Germinal center (tissue), 1 donor: ENCODE results near the gene KANK2.
A peak's percentile ranks its signal among the peaks of the same experiment; 100 is the strongest.

ENCODE experiments used
- DNase-seq: peaks from one replicate; pipeline ENCODE4 v3.0.0; 2012; ENCODE audit warnings: mixed read lengths, low spot score

The KANK2 gene

DNA sequence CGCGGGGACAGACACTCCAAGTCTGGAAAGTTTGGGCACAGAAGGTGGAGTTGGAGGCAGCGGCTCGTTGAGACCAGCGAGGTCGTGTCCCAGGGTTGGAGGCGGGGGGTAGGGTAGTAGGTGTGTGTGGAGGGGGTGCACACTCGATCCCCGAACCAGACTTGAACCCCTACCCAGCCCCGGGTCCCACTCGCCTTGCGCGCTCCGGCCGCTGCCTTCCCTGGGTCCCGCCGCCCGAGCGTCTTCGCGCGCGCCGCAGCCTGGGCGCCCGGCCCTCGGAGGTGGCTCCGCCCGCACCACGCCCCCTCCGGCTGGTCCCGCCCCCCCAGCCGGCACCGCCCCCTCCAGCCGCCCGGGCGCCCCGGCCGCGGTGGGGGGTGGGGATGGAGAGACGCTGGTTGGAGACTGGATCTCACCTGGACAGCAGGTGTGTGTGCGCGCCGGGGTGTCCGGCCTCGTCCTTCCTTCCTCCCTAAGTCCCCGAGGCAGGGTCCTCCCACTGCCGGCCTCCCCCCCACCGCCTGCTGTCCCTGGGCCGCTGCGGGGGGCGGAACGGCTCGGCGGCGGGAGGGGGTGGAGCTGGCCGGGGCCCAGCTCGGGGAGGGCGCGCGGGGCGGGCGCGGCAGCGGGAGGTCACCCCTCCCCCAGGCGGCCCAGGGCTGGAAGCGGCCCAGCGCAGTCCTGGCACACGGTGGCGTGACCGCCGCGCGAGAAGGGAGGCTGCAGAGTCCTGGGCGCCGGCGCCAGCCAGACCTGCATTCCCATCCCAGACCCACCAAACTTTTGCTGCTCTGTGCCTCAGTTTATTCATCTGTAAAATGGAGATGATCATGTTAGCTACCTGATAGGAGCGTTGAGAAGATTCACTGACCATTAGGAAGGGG, at the start of gene KANK2:
Gene KANK2, minus strand, starts transcription at position 255 of the 884 bp plus-strand sequence. CDS start 3,034 bp downstream, outside the sequence.
- peak; percentile 97 for DNase-seq

DNA sequence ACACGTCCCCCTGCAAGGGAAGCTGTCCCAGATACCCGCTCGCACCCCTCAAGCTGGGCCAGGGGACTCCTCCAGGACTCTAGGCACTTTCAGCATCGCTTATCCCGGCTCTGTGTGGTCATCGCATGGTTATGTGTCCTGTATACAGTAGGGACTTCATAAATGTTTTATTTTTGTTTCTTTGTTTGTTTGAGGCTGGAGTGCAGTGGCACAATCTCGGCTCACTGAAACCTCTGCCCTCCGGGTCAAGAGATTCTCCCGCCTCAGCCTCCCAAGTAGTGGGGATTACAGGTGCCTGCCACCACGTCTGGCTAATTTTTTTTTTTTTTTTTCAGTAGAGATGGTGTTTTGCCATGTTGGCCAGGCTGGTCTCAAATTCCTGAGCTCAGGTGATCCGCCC, 49.6 kb upstream of the KANK2 start:
- no peak for DNase-seq

DNA sequence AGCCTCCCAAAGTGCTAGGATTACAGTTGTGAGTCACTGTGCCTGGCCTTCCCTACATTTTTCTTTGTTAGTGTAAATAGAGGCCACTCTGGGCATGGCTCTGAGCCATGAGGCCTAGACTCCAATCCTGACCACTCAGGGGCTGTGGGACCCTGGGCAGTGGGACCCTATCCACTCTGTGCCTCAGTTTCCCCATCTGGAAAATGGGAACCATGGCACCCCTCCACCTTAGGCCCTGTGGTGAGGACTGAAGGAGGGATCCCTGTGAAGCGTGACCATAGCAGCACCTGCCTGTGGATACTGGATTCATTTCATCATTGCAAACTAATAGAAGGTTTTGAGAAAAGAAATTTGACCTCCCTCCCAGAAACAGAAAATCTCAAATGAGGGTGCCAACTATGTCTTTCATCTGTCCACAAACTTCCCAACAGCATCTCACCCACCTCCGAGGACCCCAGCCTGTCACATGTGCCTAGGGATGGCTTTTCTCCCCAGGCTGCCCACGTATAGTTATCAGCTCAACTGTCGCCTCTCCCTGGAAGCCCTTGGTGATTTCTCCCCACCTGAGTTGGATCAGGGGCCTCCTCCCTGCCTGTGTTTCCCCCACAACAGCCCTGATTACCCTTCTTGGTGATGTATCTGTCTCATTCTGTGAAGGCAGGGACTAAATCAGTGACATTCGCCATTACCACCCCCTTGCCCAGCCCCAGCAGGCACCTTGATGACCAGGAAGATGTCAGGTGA, 47.7 kb upstream of the KANK2 start:
- DNase-seq = no peak

DNA sequence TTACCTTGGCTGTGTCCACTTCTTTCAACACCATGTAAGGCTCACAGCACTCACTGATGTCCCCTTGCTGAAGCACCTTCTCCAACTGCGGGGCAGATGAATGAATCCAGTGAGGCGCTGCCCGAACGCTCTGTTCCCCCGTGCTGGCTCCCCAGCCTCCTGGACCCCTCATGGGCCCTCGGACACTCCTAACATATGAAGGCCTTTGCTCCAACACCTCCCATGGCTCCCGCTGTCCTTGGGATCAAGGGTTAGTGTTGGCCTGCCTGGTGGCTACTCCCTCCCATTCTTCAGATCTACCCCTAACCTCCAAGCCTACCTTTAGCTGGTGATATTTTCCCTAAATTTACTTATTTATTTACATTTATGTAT, 46.4 kb upstream of the KANK2 start:
- DNase-seq = no peak

DNA sequence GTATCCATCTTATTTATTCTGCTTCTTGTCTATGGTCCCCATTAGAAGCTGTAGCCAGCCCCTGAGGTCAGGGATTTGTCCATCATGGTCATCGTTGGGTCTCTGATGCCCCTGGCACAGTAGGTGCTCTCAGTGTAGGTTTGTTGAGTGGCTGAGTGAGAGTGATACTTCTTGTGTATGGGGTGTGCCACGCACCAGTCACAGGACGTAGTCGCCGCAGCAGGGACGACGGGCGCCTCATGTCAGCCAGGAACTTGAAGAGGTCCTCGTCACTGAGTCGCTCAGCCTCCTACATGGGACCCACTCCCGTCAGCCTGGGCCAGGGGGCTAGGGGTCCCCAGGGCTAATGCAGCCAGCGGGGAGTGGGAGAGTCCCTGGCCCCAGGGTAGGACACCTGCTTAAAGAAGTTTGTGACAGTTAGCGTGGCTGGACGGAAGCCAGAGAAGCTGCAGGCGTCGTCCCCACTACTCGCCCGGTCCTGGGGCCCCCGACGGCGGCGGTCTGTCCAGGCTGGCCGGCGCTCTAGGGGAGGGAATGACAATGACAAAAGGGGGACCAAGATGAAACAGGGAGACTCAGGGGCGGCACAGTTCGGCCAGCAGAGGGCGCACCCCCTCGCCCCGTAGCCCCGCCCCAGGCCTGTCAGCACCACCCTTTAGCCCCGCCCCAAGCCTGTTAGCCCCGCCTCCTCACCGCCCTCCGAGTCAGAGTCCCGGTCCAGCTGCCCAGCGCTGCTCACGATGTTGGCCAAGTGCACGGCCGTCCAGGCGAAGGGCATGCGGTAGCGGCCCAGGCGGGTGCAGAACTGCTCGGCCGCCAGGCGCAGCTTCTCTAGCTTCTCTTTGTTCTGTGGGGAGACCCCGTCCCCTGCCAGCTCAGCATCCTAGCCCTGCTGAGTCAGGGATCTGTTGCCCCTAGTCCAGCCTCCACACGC, 45.8 kb upstream of the KANK2 start:
- peak; percentile 98 for DNase-seq

DNA sequence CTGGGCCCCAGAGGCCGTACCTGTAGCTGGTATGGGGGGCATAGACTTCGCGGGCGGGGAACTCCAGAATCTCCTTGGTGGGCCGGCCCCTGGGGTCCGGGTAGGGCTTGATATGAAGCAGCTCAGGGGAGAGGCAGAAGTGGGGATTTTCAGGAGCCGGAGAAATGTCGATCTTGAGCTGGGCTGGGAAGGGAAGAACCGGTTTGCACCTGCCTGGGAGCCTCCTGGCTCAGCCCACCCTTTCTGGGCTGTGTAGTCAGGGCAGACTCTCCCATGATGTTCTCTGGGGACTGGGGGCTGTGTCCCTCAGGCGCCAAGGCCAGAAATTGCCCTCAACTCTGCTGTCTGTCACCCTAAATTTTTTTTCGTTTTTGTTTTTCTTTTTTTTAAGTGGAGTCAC, 44.7 kb upstream of the KANK2 start:
- no peak for DNase-seq

DNA sequence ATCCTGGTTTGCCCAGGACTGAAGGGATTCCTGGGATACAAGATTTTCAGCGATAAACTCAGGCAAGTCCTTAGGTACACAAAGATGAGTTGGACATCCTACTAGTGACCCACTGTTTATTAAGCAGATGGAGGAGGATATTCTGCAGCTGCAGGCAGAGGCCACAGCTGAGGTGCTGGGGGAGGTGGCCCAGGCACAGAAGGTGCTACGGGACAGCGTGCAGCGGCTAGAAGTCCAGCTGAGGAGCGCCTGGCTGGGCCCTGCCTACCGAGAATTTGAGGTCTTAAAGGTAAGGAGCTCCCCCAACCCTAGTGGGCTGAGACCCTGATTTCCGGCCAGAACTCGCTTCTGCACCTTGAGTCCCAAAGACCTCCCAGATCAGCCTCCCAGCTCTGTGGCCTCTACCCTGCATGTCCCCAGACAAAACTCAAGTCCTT, 42.7 kb upstream of the KANK2 start:
- DNase-seq = no peak

DNA sequence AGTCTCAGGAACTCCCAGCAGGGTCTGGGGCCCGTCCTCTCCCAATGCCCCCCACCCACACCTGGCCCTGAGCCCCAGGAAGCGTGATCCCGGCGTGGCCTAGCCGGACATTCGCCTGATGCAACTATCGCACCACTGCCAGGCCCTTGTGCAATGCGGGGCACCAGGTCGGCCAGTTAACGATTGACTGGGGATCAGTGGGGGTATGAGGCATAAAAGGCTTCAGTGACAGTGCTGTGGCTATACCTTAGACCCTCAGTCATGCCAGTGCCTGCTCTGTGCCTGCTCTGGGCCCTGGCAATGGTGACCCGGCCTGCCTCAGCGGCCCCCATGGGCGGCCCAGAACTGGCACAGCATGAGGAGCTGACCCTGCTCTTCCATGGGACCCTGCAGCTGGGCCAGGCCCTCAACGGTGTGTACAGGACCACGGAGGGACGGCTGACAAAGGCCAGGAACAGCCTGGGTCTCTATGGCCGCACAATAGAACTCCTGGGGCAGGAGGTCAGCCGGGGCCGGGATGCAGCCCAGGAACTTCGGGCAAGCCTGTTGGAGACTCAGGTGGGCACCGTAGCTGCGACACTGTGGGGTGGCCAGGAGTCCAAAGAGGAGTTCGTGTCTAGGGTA, 42.1 kb upstream of the KANK2 start, which contains the start of gene ANGPTL8:
Gene ANGPTL8, plus strand, starts transcription at position 243 of the 624 bp plus-strand sequence. Its CDS starts 19 bp downstream, at position 262.
- no peak for DNase-seq

DNA sequence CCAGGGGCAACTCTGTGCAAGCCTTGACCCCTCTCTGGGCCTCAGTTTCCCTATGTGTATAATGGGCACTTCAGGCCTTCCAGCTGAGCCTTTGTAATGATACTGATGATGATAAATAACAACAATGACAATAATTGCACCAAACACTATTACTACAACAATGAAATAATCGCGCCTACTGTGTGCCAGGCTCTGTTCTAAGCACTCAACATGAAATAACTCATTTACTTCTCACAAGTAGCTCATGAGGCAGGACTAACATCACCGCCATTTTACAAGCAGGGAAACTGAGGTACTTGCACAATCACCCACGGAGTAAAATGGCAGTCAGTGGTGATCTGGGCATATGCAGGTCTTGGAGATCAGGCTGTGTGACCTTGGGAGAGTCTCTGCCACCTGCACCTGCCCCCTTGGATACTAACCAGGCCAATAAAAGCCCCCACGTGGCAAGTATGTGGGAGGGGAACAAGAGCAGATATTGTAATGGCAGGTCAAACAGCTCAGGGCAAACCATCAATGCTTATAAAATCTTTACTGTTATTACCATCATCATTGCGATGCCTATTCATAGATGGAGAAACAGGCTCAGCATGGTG, 41.5 kb upstream of the KANK2 start:
- DNase-seq = no peak

DNA sequence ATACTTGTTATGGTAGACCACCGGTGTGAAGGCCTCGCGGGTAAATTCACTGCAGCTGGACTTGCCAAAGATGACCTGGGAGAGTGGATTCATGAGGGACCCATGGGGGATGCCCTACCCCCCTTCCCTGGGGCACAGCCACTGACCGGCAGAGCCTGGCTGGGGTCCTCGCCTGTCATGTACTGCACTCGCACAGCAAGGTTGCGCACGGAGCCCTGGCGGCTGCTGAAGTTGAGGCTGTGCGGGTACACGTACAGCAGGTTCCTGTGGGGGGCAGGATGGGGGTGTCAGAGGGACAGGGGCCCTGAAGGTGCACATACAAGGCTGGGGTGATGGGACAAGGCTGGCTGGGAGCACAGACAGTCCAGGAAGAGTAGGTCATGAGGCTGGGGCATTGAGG, 40.7 kb upstream of the KANK2 start:
- DNase-seq = no peak

DNA sequence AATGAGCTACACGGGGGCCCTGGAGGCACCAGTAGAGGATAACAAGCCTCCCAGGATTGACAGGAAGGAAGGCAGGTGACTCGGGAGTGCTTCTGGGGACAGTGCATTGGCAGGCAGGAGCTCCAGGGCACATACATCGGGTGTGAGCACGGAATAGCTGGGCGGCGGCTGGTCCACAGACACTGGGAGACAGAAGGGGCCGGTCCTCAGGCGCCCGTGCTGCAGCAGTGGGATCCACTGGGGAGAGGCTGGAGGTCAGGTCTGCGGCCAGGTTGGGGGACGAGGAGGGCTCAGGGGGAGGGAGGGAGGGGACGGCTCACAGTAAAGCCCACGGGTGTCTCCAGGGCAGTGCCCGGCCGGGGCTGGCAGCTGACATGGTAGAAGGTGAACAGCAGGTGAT, 40.0 kb upstream of the KANK2 start:
- no peak for DNase-seq

DNA sequence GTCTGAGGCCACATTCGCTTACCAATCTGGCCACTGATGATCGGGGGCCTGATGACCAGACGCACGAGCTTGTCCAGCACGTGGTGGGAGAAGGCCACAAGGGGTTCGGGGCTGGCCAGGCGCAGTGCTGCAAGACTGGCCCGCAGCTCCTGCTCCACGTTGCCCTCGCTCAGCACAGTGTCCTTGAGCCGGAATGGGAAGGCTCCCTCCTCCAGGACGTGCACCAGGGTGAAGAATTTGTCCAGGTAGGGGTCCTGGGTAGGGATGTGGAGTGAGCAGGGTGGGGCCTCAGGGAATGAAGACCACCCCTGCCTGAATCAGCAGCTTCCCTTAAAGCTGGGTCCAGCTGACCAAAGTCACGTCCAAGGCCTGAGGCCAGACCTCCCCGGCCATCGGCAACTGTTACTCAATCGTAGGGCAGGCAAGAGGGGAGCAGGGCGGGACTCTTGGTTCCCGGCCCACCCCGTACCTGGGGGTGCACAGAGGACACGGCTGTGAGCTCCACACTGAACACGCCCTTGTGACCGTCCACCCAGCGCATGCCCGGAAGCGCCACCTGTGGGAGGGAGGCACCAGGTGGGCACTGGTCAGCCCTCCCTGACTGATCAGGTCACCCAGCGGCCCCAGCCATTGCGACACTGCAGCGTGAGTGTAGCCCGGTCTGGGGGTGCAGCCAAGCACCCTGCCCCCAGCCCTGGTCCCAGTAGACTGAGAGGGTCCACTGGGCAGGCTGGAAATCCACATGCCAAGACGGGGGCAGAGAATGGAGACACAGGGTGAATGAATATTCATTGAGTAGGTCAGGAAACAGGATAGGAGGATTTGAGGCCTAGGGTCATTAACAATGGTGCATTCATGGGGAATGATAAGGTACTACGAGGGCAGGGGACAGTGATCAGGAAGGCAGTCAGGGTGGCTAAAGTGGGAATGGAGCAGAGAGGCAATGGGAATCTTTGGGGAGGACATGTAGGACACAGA, 39.3 kb upstream of the KANK2 start:
- no peak for DNase-seq

DNA sequence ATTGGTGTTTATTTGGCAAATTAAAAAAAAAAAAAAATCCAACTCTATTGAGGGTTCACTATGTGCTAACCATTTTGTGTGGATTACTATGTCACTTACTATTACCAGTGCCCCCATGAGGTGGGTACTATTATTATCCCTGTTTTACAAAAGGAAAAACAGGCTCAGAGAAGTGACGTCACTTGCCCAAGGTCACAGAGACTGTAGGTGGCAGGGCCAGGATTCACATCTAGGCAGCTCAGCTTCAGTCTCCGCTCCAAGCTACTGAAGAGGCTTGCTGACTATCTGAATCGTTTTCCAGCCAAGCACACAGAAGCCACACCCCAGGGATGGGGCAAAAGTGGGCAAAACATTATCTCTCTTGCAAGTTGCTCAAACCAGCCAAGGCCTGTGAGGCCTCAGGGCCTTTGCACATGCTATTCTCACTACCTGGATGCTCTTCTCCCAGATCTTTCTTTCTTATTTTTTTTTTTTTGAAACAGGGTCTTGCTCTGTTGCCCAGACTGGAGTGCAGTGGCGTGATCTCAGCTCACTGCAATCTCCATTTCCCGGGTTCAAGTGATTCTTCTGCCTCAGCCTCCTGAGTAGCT, 37.2 kb upstream of the KANK2 start:
- DNase-seq = no peak

DNA sequence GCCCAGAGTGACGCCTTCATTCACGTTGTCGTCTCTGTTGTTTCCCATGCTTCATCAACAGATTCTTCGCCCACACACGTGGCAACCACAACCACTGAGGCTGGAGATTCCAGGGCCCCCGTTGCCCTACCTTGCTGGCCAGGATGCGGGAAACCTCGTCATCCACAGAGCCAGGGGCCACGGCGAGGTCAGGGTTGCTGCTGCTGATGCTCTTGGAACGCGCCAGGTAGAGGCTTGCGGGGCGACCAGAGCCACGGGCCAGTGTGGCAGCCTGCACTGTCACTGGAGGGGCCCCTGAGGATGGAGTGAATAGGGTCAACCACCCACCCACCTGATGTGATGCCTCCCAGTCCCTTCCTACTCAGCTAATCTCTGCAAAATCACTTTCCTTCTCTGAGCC, 35.7 kb upstream of the KANK2 start:
- DNase-seq = no peak

DNA sequence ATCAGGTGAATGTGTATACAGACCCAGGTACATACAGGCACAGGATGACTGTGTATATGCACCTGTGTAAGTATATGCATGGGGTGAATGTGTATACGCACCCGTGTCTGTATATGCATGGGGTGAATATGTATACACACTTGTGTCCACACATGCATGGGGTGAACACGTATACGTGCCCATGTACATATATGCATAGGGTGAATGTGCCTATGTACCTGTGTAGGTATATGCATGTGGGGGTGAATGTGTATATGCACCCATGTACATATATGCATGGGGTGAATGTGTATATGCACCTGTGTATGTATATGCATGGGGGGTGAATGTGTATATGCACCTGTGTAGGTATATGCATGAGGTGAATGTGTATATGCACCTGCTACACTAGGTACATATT, 35.2 kb upstream of the KANK2 start:
- no peak for DNase-seq

DNA sequence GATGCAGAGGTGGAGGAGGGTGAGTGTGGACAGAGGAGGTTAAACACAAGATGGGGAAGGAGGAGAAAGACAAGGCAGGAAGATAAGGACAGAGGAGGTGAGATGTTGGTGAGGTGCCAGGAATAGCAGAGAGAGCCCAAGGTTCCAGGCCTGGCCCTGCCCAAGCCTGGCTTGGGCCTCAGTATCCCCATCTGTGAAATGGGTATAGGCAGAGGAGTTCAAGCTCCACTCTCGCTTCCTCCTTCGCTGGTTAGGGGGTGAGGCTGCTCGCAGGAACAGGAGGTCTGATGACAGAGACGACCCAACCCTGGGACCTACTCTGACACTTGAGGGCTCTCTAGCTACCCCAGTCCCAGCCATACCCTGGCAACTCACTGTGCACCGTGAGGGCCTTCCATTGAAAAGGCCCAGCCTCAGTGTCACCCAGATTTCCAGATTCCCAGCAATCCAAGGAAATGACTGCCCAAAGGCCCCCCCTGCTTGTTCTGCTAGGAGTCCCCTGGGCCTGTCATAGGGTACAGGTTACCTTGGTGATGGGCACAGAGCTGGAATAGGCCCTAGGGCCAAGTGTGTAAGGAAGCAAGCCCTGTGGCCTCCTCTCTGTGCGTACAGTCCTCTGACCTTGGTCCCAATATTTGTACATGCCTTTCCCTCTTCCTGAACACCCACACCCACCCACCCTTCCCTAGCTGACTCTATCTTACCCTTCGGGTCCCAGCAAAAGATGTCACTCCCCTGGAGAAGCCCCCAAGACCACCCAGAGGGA, 33.5 kb upstream of the KANK2 start:
- DNase-seq = no peak

DNA sequence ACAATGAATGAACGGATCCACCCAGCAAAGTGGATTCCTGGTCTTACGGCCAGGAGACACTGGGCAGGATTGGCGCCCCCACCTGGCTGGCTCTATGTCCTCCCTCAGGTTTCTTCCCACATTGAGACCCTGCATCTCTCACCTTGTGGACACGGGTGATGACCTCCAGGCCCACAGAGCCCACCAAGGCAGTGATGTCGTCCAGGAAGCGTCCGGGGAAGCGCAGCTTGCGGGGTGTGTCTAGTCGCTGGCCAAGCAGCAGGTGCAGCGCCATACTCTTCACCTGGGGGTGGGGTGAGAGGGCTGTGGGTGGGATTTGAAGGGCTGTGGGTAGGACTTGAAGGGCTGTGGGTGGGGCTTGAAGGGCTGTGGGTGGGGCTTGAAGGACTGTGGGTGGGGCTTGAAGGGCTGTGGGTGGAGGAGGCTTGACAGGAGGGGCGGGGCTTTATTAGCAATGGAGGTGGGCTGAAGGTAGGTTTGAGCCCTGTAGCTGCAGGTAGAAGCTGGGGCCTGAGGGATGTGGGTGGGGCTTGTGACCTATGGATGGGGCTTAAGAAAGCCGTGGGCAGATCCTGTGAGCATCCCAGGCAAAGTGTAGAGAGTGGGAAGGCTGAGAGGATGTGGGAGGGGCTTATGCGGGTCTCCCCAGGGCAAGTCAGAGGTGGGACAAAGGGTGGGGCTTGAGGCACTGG, 30.0 kb upstream of the KANK2 start:
- DNase-seq = peak; percentile 27

DNA sequence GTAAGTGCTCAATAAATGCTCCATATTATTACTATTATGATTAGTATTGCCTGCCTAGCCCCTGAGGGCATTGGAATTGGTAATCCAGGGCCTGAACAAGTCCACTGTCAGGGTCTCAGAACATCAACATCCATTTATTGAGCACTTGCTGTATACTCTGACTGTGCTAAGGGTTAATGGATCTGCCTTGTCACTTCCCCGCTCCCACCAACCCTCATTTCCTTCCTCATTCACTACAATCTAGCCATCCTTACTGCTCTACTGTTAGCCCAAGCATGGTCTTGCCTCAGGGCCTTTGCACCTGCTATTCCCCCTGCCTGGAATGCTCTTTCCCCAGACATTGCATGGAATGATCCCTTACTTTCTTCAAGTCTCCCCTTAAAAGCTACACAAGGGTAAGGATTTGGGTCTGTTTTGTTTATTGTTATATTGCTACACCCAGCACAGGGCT, 29.4 kb upstream of the KANK2 start:
- DNase-seq = no peak
